Activated CD4-positive, CD25-positive, alpha-beta regulatory T cell treated with anti-CD3 and anti-CD28 coated beads, Interleukin-2, amount 50 U/mL, for 16 hours (primary cell): ENCODE results near the gene ENDOG.
A peak's percentile ranks its signal among the peaks of the same experiment; 100 is the strongest.
"Not testable (repeated sequence)": the region's sequence is repeated elsewhere in the genome, so short reads cannot be mapped to it uniquely, and the experiment has no call there.

Experiments used
- DNase-seq: peaks from one replicate; pipeline ENCODE4 v3.0.0-alpha.2; 2020; ENCODE audit warnings: low read depth, low spot score

Gene ENDOG

DNA sequence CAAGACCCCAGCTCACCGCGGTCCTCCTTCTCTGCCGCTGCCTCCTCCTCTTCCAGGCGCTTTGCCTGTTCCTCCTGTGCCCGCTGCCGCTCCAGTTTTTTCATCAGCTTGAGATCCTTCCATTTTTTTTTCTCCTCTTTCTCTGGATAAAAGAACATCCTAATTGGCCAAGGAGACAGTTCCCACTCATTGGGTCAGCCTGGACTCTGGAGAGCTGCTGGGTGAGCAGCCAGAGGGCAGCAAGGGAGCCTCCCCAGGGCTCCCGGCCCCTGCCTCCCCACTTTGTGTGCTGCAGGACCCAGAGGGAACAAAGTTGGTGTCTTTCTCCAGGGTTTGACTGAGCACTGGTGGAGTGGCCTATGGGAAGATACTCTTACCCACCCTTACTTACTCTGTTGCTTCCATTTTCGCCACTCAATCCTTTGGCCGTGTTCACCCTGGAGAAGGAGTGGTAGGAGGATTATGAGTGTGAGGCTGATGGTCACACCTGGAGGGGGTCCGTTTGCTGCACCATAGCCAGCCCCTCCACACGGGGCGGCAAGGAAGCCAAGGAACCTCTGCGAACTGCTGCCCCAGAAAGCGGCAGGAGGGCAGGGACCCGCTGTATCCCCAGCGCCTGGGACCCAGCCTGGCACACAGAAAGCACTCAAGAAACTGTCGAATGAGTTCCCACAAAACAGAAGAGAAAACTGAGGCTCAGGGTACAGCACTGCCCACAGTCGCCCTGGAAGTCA lies 10.6 kb downstream of the ENDOG start:
- no peak for DNase-seq

DNA sequence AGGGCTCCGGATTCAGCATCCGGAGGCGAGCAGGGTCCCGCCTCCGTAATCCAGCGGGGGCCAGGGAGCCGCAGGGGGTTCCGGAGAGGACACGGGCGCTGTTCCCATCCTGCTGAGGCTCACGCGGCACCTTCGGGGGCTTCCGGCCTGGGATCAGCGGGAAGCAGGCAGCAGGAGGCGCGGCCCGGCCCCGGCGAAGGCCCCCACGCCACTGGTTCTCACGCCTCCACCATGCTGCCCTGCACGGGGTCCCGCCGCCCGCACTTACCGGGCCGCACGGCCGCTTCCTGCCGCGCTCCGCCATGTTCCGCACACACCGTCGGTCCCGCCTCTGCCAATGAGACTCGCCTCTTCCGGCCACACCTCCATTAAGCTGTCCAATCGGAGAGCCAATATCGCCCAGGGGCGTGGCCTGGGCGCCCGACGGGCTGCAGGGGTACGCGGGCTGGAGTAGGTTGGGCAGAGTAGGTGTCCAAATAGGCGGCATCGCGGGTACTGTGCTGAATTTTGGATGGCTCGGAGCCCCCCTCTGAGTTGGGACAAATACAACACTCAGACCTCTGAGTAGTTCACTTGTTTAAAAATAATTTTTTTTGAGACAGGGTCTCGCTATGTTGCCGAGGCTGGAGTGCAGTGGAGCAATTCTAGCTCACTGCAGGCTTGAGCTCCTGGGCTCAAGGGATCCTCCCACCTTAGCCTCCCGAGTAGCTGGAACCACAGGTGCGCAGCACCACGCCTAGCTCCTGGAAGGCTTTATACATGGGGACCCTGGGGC lies 11.4 kb downstream of the ENDOG start, which contains the start of gene SPOUT1:
SPOUT1 (minus strand) TSS at position 318 of the 775 bp plus-strand sequence; CDS start at position 304, 14 bp downstream.
- DNase-seq: peak; percentile 91

DNA sequence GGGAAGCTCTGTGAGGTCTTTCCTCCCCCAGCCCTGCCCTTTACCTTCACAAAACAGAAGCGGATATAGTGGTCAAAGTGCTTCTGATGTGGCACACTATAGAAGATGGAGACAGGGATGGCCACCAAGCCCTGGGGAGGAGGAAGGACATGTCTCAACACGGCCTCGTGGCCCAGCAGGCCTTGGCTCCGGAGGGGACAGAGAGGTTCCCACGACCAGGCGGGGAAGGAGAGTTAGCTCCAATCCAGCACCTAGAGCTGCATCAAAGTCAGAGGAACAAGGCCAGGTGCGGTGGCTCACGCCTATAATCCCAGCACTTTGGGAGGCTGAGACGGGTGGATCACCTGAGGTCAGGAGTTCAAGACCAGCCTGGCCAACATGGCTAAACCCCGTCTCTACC lies 15.4 kb downstream of the ENDOG start:
- DNase-seq: no peak

DNA sequence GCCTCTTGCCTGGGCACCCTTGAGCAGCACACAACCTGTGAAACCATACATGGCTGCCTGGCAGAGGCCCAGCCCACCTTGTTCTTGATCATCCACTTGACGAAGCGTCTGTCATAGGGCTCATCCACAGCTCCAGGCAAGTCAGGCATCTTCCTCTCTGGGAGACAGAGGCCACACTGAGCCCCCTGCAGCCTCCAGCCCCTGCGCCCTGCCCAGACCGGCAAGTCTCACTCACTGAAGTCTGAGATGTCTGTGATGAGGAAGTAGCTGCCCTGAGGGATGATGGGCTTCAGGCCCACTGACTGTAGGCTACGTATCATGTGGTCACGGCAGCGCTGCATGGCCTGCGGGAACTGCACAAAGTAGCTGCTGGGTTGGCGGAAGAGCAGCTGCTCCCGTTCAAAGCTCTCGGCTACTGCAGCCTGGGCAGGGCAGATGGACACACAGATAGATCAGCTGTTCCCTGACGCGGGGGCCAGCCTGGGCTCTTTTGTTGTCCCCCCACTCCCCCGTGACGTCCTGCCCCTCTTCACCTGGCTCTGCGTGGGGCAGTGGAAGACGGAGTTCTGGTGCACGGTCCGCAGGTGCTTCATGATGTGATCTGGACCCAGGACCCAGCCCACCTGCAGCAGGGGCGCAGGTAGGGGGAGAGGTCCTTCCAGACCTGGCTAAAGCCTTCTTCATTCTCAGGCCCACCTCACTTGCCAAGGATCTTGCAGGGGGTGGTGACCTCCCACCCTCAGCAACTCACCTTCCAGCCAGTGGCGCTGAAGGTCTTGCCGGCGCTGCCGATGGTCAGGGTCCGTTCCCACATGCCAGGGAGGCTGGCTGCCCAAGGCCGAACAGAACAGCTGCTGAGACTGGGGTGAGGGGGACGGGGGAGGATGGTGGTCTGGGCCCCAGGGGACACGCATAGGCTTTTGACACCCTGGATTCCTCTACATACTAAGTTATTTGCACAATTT lies 17.2 kb downstream of the ENDOG start:
- DNase-seq: no peak

DNA sequence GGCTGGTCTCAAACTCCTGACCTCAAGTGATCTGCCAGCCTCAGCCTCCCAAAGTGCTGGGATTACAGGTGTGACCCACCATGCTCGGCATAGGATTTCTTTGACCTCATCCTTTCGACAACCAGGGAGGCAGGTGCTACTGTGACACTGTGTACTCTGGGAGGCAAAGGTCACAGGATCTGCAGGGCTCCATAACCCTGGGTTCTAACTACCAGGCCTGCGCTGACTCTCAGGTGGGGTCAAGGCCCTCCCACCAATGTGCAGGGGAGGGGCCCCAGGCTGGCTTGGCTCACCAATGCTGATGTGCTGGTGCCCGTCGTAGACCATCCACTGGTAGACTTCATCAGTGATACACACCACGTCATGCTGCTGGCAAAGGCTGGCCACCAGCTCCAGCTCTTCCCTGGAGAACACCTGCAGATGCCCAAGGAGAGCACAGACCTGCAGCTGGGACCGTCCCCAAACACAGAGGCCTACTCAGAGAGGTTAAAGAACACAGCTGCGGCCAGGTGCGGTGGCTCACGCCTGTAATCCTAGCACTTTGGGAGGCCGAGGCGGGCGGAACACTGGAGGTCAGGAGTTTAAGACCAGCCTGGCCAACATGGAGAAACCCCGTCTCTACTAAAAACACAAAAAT lies 18.3 kb downstream of the ENDOG start:
- DNase-seq: no peak

DNA sequence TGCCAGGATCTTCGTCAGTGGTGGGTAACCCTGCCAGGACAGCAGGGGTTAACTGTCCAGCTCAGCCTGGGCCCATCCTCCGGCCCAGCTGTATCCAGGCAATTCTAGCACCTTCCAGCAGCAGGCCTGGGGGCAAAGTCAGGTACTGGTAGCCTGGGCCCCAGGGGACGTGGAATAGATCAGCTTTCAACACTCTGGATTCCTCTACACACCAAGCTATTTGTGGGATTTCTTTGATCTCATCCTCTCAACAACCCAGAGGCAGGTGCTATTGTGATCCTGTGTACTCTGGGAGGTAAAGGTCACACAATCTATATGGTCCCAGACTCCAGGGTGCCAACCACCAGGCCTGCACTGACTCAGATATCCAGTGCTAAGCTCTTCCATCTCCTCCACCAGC lies 20.0 kb downstream of the ENDOG start:
- no peak for DNase-seq

DNA sequence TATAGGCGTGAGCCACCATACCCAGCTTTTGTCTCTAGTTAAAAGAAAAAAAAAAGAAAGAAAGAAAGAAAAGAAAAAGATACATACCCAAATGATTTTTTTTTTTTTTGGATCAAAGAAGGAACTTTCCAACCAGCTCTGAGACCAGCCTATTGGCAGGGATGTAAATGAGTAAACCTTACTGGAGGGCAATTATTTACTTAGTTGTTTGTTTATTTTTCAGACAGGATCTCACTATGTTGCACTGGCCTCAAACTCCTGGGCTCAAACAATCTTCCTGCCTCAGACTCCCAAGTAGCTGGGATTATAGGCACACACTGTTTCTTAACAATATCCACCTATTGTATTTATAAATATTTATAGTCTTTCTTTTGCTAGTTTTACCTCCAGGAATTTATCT lies 22.2 kb downstream of the ENDOG start:
- no peak for DNase-seq

DNA sequence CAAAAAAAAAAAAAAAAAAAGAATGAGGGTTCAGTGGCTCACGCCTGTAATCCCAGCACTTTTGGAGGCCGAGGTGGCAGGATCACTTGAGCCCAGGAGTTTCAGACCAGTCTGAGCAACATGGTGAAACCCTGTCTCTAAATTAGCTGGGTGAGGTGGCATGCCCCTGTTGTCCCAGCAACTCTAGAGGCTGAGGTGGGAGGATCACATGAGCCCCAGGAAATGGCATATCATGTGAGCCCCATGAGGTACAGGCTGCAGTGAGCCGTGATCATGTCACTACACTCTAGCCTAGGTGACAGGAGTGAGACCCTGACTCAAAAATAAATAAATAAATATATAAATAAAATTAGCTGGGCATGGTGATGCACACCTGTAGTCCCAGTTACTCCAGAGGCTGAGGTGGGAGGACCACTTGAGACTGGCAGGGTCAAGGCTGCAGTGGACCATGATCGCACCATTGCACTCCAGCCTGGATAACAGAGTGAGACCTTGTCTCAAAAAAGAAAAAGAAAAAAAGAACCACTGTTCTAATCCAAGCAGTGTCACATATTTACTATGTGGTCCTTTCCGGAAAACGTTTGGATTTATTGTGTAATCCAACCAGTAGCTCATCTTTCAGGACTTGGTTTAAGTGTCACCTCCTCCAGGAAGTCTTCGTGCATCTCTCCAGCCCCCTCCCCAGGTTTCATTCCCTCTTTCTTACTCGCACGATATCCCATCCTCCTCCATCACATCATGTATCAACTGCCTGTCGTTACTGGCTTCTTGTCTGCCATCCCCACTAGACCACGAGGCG lies 23.6 kb downstream of the ENDOG start:
- DNase-seq: no peak

DNA sequence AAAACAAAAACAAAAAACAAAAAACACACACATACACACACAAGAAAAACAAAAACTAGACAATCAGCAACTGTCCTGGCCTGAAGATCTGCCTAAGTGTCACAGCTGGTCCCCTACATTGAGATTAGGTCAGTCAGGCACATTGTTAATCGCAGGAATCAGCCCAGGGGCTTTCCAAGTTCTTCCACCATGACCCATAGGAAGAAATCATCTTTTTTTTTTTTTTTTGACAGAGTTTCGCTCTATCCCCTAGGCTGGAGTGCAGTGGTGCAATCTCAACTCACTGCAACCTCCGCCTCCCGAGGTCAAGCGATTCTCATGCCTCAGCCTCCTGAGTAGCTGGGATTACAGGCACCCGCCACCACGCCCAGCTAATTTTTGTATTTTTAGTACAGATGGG lies 24.9 kb downstream of the ENDOG start:
- DNase-seq: not testable (repeated sequence)

DNA sequence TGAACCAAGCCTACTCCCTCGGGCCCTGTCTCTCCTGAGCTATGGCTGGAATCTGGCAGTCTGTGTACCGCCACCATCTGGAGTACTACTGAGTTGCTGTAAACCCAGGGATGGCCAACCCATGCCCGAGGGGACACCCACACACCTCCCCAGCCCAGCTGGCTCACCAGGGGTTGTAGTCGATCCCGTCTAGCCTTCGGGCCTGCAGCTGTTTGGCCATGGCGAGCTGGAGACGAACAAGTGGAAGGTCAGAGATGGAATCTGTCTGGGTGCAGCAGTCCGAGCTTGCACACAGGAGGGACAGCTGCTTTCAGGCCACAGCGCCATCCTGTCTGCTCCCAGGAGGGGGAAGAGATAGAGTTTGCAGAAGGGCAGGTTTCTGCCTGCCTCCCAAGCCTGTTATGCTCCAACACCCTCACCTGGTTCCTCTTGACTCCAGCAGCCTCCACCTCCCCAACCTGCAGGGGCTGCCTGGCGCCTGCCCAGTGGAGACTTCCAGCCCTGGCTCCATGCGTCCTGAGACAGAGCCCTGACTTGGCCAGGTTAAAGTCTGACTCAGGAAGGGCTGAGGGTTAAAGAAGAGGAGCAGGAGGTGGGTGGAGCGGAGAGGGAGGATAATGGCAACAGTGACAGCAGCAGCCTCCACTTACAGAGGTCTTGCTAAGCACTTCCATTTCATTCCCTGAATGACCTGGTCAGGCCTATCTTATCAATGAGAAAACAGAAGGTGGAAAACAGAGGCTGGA lies 27.1 kb downstream of the ENDOG start:
- no peak for DNase-seq

DNA sequence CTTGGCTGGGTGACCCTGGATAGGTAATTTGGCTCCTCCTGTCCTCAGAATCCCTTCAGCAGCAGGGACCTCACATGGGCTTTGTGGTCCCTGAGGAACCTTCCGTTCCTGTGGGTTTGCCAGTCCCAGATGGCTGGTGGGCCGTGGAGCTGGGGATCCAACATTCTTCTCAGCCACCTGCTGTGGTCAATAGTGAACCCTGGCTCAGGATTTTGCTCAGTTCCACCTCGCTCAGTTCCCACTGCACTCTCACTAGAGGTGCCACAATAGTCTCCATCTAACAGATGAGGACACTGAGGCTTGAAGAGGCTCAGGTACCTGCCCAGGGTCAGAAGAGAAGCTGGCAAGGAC lies 28.4 kb downstream of the ENDOG start:
- no peak for DNase-seq

DNA sequence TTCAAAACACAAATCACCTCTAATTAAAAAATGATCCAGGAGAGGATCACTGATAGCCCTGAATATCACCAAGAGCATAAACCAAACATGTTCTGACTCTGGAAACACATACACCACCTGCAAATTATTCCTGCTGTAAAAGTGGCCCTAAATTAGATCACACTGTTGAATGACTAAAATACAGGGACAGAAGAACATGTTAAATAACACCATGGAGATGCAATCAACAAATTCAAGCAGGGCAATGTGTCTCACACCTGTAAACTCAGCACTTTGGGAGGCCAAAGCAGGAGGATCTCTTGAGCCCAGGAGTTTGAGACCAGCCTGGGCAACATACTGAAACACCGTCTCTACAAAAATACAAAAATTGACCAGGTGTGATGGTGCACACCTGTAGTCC lies 29.5 kb downstream of the ENDOG start:
- DNase-seq: no peak

DNA sequence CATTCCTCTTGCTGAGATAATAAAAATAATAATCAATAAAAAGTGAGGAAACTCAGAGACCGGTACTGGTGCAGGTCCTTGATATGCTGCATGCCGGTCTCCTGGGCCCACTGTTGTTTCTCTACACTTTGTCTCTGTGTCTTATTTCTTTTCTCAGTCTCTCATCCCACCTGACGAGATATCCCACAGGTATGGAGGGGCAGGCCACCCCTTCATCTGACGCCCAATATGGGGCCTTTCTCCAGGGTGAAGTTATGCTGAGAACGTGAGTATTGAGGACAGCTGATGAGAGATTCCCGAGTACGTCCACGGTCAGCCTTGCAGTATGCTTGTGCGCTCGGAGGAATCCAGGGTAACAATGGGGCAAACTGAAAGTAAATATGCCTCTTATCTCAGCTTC lies 32.7 kb downstream of the ENDOG start:
- DNase-seq: not testable (repeated sequence)

DNA sequence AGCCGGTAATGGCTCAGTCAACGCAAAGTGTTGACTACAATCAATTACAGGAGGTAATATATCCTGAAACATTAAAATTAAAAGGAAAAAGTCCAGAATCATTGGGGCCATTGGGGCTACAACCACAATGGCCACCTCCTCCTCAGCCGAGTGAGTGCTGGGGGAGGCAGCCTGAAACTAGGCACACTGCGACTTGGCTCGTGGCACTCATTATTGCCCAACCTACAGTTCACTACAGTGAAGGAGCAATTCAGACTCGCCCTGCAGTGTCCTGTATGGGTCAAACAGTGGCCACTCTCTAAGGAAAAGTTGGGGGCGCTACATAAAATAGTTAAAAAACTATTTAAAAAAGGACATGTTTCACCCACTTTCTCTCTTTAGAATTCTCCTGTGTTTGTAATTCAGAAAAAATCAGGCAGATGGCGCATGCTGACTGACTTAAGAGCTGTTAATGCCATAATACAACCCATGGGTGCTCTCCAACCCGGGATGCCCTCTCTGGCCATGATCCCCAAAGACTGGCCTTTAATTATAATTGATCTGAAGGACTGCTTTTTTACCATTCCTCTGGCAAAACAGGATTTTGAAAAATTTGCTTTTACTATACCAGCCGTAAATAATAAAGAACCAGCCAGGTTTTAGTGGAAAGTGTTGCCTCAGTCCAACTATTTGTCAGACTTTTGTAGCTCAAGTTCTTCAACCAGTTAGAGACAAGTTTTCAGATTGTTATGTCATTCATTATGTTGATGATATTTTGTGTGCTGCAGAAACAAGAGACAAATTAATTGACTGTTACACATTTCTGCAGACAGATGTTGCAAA lies 33.7 kb downstream of the ENDOG start:
- not testable (repeated sequence) for DNase-seq

DNA sequence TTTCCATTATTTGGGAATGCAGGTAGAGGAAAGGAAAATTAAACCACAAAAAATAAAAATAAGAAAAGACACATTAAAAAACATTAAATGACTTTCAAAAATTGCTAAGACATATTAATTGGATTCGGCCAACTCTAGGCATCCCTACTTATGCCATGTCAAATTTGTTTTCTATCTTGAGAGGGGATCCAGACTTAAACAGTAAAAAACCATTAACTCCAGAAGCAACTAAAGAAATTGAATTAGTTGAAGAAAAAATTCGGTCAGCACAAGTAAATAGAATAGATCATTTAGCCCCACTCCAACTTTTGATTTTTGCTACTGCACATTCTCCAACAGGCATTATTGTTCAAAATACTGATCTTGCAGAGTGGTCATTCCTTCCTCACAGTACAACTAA lies 34.3 kb downstream of the ENDOG start:
- not testable (repeated sequence) for DNase-seq

DNA sequence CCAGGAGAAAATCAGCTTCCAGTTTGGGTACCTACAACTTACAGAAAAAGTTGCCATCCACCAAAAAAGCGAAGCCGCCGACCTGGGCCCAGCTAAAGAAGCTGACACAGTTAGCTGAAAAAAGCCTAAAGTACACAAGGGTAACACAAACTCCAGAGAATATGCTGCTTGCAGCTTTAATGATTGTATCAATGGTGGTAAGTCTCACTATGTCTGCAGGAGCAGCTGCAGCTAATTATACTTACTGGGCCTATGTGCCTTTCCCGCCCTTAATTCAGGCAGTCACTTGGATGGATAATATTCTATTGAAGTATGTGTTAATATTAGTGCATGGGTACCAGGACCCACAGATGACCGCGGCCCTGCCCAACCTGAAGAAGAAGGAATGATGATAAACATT lies 36.2 kb downstream of the ENDOG start:
- DNase-seq: not testable (repeated sequence)

DNA sequence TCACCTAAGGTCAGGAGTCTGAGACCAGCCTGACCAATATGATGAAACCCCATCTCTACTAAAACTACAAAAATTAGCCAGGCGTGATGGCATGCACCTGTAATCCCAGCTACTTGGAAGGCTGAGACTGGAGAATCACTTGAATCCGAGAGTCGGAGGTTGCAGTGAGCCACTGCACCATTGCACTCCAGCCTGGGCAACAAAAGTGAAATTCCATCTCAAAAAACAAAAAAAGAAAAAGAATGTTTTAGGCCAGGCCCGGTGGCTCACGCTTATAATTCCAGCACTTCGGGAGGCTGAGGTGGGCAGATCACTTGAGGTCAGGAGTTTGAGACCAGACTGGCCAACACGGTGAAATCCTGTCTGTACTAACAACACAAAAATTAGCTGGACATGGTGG lies 40.2 kb downstream of the ENDOG start:
- DNase-seq: not testable (repeated sequence)

DNA sequence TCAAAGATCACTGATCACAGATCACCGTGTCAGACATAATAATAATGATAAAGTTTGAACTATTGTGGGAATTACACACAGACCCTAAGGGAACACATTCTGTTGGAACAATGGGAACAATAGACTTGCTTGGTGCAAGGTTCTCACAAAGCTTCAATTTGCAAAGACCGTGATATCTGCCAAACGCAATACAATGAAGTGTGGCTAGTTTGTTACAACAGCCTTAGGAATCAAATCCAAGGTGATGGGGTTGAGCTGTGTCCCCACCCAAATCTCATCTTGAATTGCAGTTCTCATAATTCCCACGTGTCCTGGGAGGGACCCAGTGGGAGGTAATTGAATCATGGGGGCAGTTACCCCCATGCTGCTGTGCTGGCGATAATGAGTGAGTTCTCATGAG lies 42.6 kb downstream of the ENDOG start:
- no peak for DNase-seq

DNA sequence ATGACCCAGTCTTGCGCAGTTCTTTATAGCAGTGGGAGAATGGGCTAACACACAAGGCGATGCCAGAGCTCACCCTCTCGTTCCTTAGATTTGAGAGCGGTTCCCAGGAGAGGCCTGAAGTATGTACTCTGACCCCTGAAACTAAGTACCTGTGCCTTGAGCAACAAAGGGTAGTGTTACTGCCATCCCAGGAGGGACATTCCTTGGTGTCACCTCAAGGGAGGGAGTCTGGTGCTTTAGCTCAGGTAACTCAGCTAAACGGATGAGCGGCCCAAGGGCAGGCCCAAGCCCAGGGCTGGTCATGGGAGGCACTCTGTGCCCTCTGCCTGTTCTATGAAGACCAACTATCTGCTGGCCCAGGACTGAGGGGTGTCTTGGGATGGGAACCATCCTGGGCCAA lies 43.2 kb downstream of the ENDOG start:
- no peak for DNase-seq
